B cell (primary cell): Measurements from ENCODE around the gene TAS2R5. TPM values are rescaled to one million over a fixed set of nuclear protein-coding genes. Genes with fewer than 3 reads are reported as not detected.

Experiments used
- ATAC-seq: fragments of 200-7000 bp; cut with Tn5 transposase; one replicate; pipeline ENCODE4 v1.10.0; 2021; ENCODE audit warnings: low read depth, mild to moderate bottlenecking, moderate number of reproducible peaks, moderate library complexity
- CTCF ChIA-PET: fragments of 350-600 bp; sonication (Branson Sonifier 250); formaldehyde crosslinking; loops from one replicate; lab custom pipeline; 2021; ENCODE audit warnings: antibody characterized with exemption, inconsistent platforms; lab: Charles Lee
- POLR2A ChIA-PET: fragments of 350-600 bp; sonication (Branson Sonifier 250); formaldehyde crosslinking; loops from one replicate; lab custom pipeline; 2021; ENCODE audit warnings: antibody characterized with exemption; lab: Charles Lee
- DNase-seq: peaks from one replicate; pipeline ENCODE4 v3.0.0; 2013
- H2AFZ ChIP-seq: 2 replicates; pipeline ENCODE4 v1.6.1; 2012; ENCODE audit warnings: mild to moderate bottlenecking, low read depth, low read length; ENCODE audit not compliant: insufficient read depth, poor library complexity, severe bottlenecking
- H3K27ac ChIP-seq, 2 donors: 1 replicate in 1 of 2; 2 replicates in 1 of 2; pipeline ENCODE4 v1.5.1; 2012 to 2013; ENCODE audit warnings: low read length in 2 of 2, mild to moderate bottlenecking in 2 of 2, moderate library complexity in 1 of 2
- H3K27me3 ChIP-seq, 4 experiments: fragments of 200-600 bp in 1 of 4; sonication (generic) in 1 of 4; replicated peaks in 1 of 4; 1 replicate in 2 of 4; 2 replicates in 2 of 4; pipeline versions ENCODE4 v1.6.1 to v1.7.0; 2013 to 2016; ENCODE audit warnings: low read length in 3 of 4, mild to moderate bottlenecking in 2 of 4, mixed read lengths in 1 of 4, moderate library complexity in 1 of 4; ENCODE audit not compliant: insufficient read depth in 4 of 4, control insufficient read depth in 3 of 4; ENCODE audit errors: control extremely low read depth in 1 of 4
- H3K36me3 ChIP-seq, 2 experiments: replicated peaks in 1 of 2; 1 replicate in 1 of 2; 2 replicates in 1 of 2; pipeline versions ENCODE4 v1.6.1 to v1.7.1; 2013; ENCODE audit warnings: low read length in 1 of 2; ENCODE audit not compliant: insufficient read depth in 2 of 2, control insufficient read depth in 1 of 2; ENCODE audit errors: control extremely low read depth in 1 of 2, extremely low read depth in 1 of 2
- H3K4me1 ChIP-seq, 2 donors: fragments of 200-600 bp in 1 of 2; sonication (generic) in 1 of 2; 1 replicate in 1 of 2; 2 replicates in 1 of 2; pipeline versions ENCODE4 v1.5.1 to v1.6.1; 2013 to 2017; ENCODE audit warnings: low read length in 2 of 2; ENCODE audit not compliant: control insufficient read depth in 2 of 2, insufficient read depth in 2 of 2
- H3K4me2 ChIP-seq: replicated peaks from 2 replicates; pipeline ENCODE3; 2012; ENCODE audit warnings: mild to moderate bottlenecking, low read depth, low read length; ENCODE audit not compliant: poor library complexity, severe bottlenecking
- H3K4me3 ChIP-seq, 5 experiments: fragments of 200-600 bp in 1 of 5; sonication (generic) in 1 of 5; 1 replicate in 3 of 5; 2 replicates in 2 of 5; pipeline versions ENCODE4 v1.5.1 to v1.7.0; 2011 to 2016; ENCODE audit warnings: low read length in 4 of 5, mild to moderate bottlenecking in 4 of 5, low read depth in 2 of 5, control low read depth in 1 of 5, moderate library complexity in 1 of 5; ENCODE audit not compliant: insufficient read depth in 1 of 5; ENCODE audit errors: control extremely low read depth in 1 of 5, extremely low read depth in 1 of 5
- H3K79me2 ChIP-seq: fragments of 200-600 bp; sonication (generic); one replicate; pipeline ENCODE4 v1.6.0; 2016; ENCODE audit warnings: low read length; ENCODE audit not compliant: control insufficient read depth, insufficient read depth
- H3K9ac ChIP-seq: fragments of 200-600 bp; sonication (generic); 2 replicates; pipeline ENCODE4 v1.6.1; 2017; ENCODE audit warnings: mild to moderate bottlenecking, low read length, moderate library complexity
- H3K9me3 ChIP-seq, 3 donors: one replicate each; pipeline versions ENCODE4 v1.6.1 to v1.7.1; 2013; ENCODE audit warnings: low read length in 2 of 3; ENCODE audit not compliant: control insufficient read depth in 2 of 3, insufficient read depth in 1 of 3; ENCODE audit errors: control extremely low read depth in 1 of 3
- H4K20me1 ChIP-seq: 2 replicates; pipeline ENCODE4 v1.6.0; 2012; ENCODE audit warnings: mild to moderate bottlenecking, low read length; ENCODE audit not compliant: insufficient read depth, control insufficient read depth, poor library complexity, severe bottlenecking
- H3K27ac Mint-ChIP-seq: one replicate; pipeline ENCODE4 v1.8.0; 2021; ENCODE audit warnings: mixed read lengths
- H3K27me3 Mint-ChIP-seq: one replicate; pipeline ENCODE4 v1.8.0; 2021; ENCODE audit warnings: mixed read lengths
- H3K4me1 Mint-ChIP-seq: one replicate; pipeline ENCODE4 v1.8.0; 2021; ENCODE audit warnings: mixed read lengths
- H3K4me3 Mint-ChIP-seq: one replicate; pipeline ENCODE4 v1.8.0; 2021; ENCODE audit warnings: mixed read lengths
- H3K9me3 Mint-ChIP-seq: one replicate; pipeline ENCODE4 v1.8.0; 2022; ENCODE audit warnings: mixed read lengths; ENCODE audit not compliant: insufficient read depth
- CTCF ChIP-seq: fragments of 200-600 bp; IDR thresholded peaks from one replicate; pipeline ENCODE4 v1.8.0; 2022; ENCODE audit warnings: antibody characterized with exemption, mild to moderate bottlenecking
- EZH2 ChIP-seq: IDR thresholded peaks from 2 replicates; pipeline ENCODE4 v1.6.1; 2012; ENCODE audit warnings: borderline replicate concordance, low read depth, mild to moderate bottlenecking, moderate library complexity, low read length; ENCODE audit not compliant: insufficient read depth, poor library complexity, severe bottlenecking
- WGBS: methylation state at CpG from one replicate; pipeline ENCODE4 v1.1.5; 2013; ENCODE audit warnings: missing lambda C conversion rate; ENCODE audit not compliant: insufficient coverage; 5-methylcytosine and 5-hydroxymethylcytosine counted together
- intact Hi-C: fragments of 100-400 bp; cut with micrococcal nuclease; formaldehyde crosslinking; loops from one replicate; pipeline ENCODE4 v1.10.0; 2022
- polyA plus RNA-seq: library from polyadenylated mRNA; depleted of rRNA; stranded (reverse); fragments of >200 nt; gene quantifications from 2 replicates; pipeline ENCODE4 v1.2.3, GENCODE V29; 2012
- total RNA-seq, 2 donors: library from RNA; stranded (reverse); fragments of 120-200 nt in 1 of 2; gene quantifications; 1 replicate in 1 of 2; 2 replicates in 1 of 2; pipeline versions ENCODE4 v1.2.3 to v1.2.4, GENCODE V29; 2013 to 2022

The TAS2R5 gene
- total and polyA plus RNA-seq, 2 donors (not counting 1 experiment from before 2014, with no cell fraction given), result 1.3 to 3.6 TPM

GRCh38 chr7:141837683-141838082 lies 47.7 kb downstream of the TAS2R5 start:
- Histone ChIP-seq H3K27ac (no peak overlapping the region), H3K9me3 (no peaks in the 10 kb centered on the region), H4K20me1 (no peaks in the 10 kb centered on the region), H3K9ac (no peak overlapping the region), H3K4me3 (no peak overlapping the region), H2AFZ (no peak overlapping the region), H3K4me2 (no peak overlapping the region), H3K36me3 (no peaks in the 10 kb centered on the region), H3K27me3 (no peaks in the 10 kb centered on the region), H3K4me1 (no peaks in the 10 kb centered on the region), H3K79me2 (no peaks in the 10 kb centered on the region)
- POLR2A ChIA-PET, result no interaction called here
- Mint-ChIP-seq H3K4me3 (no peak overlapping the region), H3K27ac (no peak overlapping the region), H3K9me3 (no peaks in the 10 kb centered on the region), H3K4me1 (no peaks in the 10 kb centered on the region), H3K27me3 (peaks cover 3% of the 10 kb centered on the region)
- DNase-seq (no peak), ATAC-seq (no peak)
- intact Hi-C loops, result no loop called here
- CTCF ChIA-PET, result no interaction called here
- 100% methylated on average over 1 of the region's 5 CpGs for WGBS
- TF ChIP-seq EZH2 (no peak), CTCF (no peak)

- Histone ChIP-seq H3K4me1 (no peaks in the 10 kb centered on the region), H3K9me3 (no peaks in the 10 kb centered on the region), H4K20me1 (no peaks in the 10 kb centered on the region), H2AFZ (no peak overlapping the region), H3K79me2 (no peaks in the 10 kb centered on the region), H3K4me3 (no peak overlapping the region), H3K4me2 (no peak overlapping the region), H3K9ac (no peak overlapping the region), H3K27ac (no peak overlapping the region), H3K36me3 (no peaks in the 10 kb centered on the region), H3K27me3 (no peaks in the 10 kb centered on the region)
- no peak overlapping the region for H3K27ac Mint-ChIP-seq
- H3K9me3 Mint-ChIP-seq, result no peaks in the 10 kb centered on the region
- no peak for TF ChIP-seq CTCF
- no peak for TF ChIP-seq EZH2
- CTCF ChIA-PET, result no interaction called here
- no peak for ATAC-seq
- POLR2A ChIA-PET, result no interaction called here
- no peak for DNase-seq
- H3K27me3 Mint-ChIP-seq, result no peaks in the 10 kb centered on the region
- no CpG with 5 or more reads among the region's 1 CpG for WGBS
- intact Hi-C loops, result no loop called here
- no peaks in the 10 kb centered on the region for H3K4me1 Mint-ChIP-seq
- H3K4me3 Mint-ChIP-seq, result no peak overlapping the region
Observed at GRCh38 chr7:141838581-141838980, 48.6 kb downstream of the TAS2R5 start.
